ENCODE measurements around the gene UQCRC1. TPM values are rescaled to one million over a fixed set of nuclear protein-coding genes. Genes with fewer than 3 reads are reported as not detected.

Gene UQCRC1
- total RNA-seq, 1 donor from 2014 or later: 273 TPM

- DNase-seq (ENCODE audit: extremely low spot score, unreplicated experiment): no peak
- Mint-ChIP-seq H3K4me1 (ENCODE audit: unreplicated experiment) (peaks cover 38% of the 10 kb centered on the region), H3K9me3 (no peaks in the 10 kb centered on the region)
Observed at GRCh38 chr3:48562367-48563095, 46.9 kb downstream of the UQCRC1 start.

GRCh38 chr3:48561045-48561736, 48.3 kb downstream of the UQCRC1 start:
- Mint-ChIP-seq H3K36me3 (peaks cover 4% of the 10 kb centered on the region), H3K9me3 (no peaks in the 10 kb centered on the region), H3K4me3 (no peak overlapping the region), H3K27me3 (no peaks in the 10 kb centered on the region), H3K4me1 (ENCODE audit: unreplicated experiment) (peaks cover 38% of the 10 kb centered on the region), H3K27ac (peak overlapping the region; percentile 61)
- TF ChIP-seq CTCF (conservative IDR thresholded peaks at IDR 0.05): peak; percentile 63
- DNase-seq (ENCODE audit: extremely low spot score, unreplicated experiment): no peak

More at GRCh38 chr3:48562367-48563095, 46.9 kb downstream of the UQCRC1 start:
- peaks cover 4% of the 10 kb centered on the region for H3K36me3 Mint-ChIP-seq
- H3K4me3 Mint-ChIP-seq: no peak overlapping the region
- H3K27me3 Mint-ChIP-seq: no peaks in the 10 kb centered on the region
- no peak for TF ChIP-seq CTCF (conservative IDR thresholded peaks at IDR 0.05)
- H3K27ac Mint-ChIP-seq: no peak overlapping the region

- DNase-seq (ENCODE audit: extremely low spot score, unreplicated experiment): no peak
- Mint-ChIP-seq H3K9me3 (no peaks in the 10 kb centered on the region), H3K4me1 (ENCODE audit: unreplicated experiment) (peaks cover 38% of the 10 kb centered on the region), H3K27ac (no peak overlapping the region), H3K36me3 (peaks cover 4% of the 10 kb centered on the region), H3K4me3 (no peak overlapping the region), H3K27me3 (no peaks in the 10 kb centered on the region)
- no peak for TF ChIP-seq CTCF (conservative IDR thresholded peaks at IDR 0.05)
Observed at GRCh38 chr3:48560648-48561018, 48.8 kb downstream of the UQCRC1 start.

- H3K4me1 Mint-ChIP-seq (ENCODE audit: unreplicated experiment): peaks cover 44% of the 10 kb centered on the region
- H3K27me3 Mint-ChIP-seq: no peaks in the 10 kb centered on the region
- peak overlapping the region; percentile 76 for H3K4me3 Mint-ChIP-seq
- peak; percentile 42 for TF ChIP-seq CTCF (conservative IDR thresholded peaks at IDR 0.05)
- H3K9me3 Mint-ChIP-seq: no peaks in the 10 kb centered on the region
- peak overlapping the region; percentile 73 for H3K27ac Mint-ChIP-seq
- H3K36me3 Mint-ChIP-seq: peaks cover 4% of the 10 kb centered on the region
- no peak for DNase-seq (ENCODE audit: extremely low spot score, unreplicated experiment)
Observed at GRCh38 chr3:48558493-48559134, 50.8 kb downstream of the UQCRC1 start.

- peak within 1 kb of the TSS; percentile 90 for H3K27ac Mint-ChIP-seq
- H3K4me3 Mint-ChIP-seq: peak within 1 kb of the TSS; percentile 96
- H3K36me3 Mint-ChIP-seq: no peaks in the 10 kb centered on the region
- peaks cover 43% of the 10 kb centered on the region for H3K4me1 Mint-ChIP-seq (ENCODE audit: unreplicated experiment)
- H3K9me3 Mint-ChIP-seq: no peaks in the 10 kb centered on the region
- DNase-seq (ENCODE audit: extremely low spot score, unreplicated experiment): peak; percentile 98
- TF ChIP-seq CTCF (conservative IDR thresholded peaks at IDR 0.05): peak; percentile 42
- H3K27me3 Mint-ChIP-seq: no peaks in the 10 kb centered on the region
Observed at GRCh38 chr3:48556796-48557626, 52.4 kb downstream of the UQCRC1 start, which contains the start of gene PFKFB4. PFKFB4 (minus strand) TSS chr3:48556803; CDS start chr3:48556777, 26 bp downstream.

All from type B pancreatic cell (in vitro differentiated cells).